ENCODE data around the gene SAMD4A. TPM values are rescaled to one million over a fixed set of nuclear protein-coding genes. Genes with fewer than 3 reads are reported as not detected.

Gene SAMD4A
- total and polyA plus RNA-seq, 2 experiments from 2014 or later, result 7.2 to 33.0 TPM

DNA sequence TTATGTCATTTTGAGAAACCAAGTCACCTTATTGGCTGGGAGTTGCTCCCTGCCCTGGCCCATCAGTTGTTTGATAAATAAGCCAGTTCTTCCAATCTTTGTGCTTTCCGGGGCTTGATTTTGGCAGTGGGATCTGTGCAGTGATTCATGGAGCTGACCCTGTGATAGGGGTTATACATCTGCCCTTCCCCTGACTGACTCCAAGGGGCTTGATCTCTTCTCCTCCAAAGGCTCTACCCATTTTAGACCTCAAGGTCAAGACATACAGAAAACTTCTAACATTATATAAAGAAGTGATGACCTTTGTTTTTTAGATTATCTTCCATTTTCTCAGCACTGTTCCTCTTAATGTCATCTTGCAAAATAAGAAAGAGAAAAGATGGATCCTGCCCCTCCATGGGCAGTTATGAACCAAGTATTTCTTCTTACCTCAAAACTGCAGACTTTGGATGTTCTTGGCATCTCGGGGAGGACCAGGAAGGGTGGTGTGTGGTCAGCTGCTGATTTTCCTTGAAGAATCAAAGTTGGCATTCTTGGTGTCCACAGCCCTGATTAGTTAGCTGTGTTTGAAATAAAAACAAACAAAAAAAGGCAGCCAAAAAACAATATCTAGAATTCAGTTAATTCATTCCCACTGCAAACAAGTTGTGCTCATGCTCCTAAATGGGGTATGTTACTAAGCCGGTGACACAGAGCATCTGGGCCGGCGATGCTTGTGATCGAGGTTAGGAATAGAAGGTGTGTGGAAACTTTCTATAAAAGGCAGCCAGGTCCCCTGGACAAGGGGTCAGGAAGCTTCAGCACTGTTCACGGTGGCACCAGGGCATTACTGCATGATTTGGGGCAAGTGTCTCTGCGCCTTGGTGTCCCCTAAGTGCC is 120.2 kb downstream of the SAMD4A start:
- Histone ChIP-seq H4K20me1 (ENCODE audit: insufficient read depth) (no peaks in the 10 kb centered on the region; the same call in 1 of the 2 replicates), H3K4me3 (peak overlapping the region; percentile 53)

GRCh38 chr14:54687750-54688119 is 120.8 kb downstream of the SAMD4A start:
- Histone ChIP-seq H3K27ac (peak overlapping the region; percentile 88), H3K9me3 (ENCODE audit: low read depth) (no peaks in the 10 kb centered on the region), H3K9me2 (ENCODE audit: insufficient read depth) (no peaks in the 10 kb centered on the region), H3K4me2 (ENCODE audit: unreplicated experiment) (no peak overlapping the region), H3K79me2 (ENCODE audit: insufficient read depth) (peaks cover 86% of the 10 kb centered on the region), H3F3A (ENCODE audit: insufficient read depth) (peaks cover 38% of the 10 kb centered on the region), H3K4me1 (ENCODE audit: insufficient read depth) (peaks cover 61% of the 10 kb centered on the region), H3K9ac (peak overlapping the region; percentile 69; the same call in 1 of the 2 replicates), H3K4me3 (no peak overlapping the region), H3K36me3 (ENCODE audit: low read depth) (no peaks in the 10 kb centered on the region), H4K20me1 (ENCODE audit: insufficient read depth) (no peaks in the 10 kb centered on the region; the same call in 1 of the 2 replicates), H2AFZ (no peak overlapping the region), H3K27me3 (replicated peaks; ENCODE audit: insufficient read depth) (no peaks in the 10 kb centered on the region)
- WGBS, 2 experiments (ENCODE audit: low coverage in 1 of 2, low lambda C conversion rate in 2 of 2, missing lambda C conversion rate in 2 of 2), result 59 to 65% methylated on average over 2 of the region's 2 CpGs
- no peak for TF ChIP-seq EZH2phosphoT487 (IDR thresholded peaks at IDR 0.05; ENCODE audit: insufficient read depth, low read depth)
- no peak for TF ChIP-seq EZH2 (IDR thresholded peaks at IDR 0.05; ENCODE audit: insufficient read depth, poor library complexity, severe bottlenecking)
- no peak for DNase-seq
- in situ Hi-C loops (cut with MboI), result no loop called here

More for the DNA sequence above, 120.2 kb downstream of the SAMD4A start:
- H3K9ac ChIP-seq, result peak overlapping the region; percentile 69
- H3K27me3 ChIP-seq (replicated peaks; ENCODE audit: insufficient read depth), result no peaks in the 10 kb centered on the region
- H3K4me2 ChIP-seq (ENCODE audit: unreplicated experiment), result peak overlapping the region; percentile 88
- no peak overlapping the region for H2AFZ ChIP-seq
- peaks cover 86% of the 10 kb centered on the region for H3K79me2 ChIP-seq (ENCODE audit: insufficient read depth)
- in situ Hi-C loops (cut with MboI), result no loop called here
- no peak for TF ChIP-seq EZH2phosphoT487 (IDR thresholded peaks at IDR 0.05; ENCODE audit: insufficient read depth, low read depth)
- TF ChIP-seq EZH2 (IDR thresholded peaks at IDR 0.05; ENCODE audit: insufficient read depth, poor library complexity, severe bottlenecking), result no peak
- peak overlapping the region; percentile 88 for H3K27ac ChIP-seq
- no peaks in the 10 kb centered on the region for H3K9me2 ChIP-seq (ENCODE audit: insufficient read depth)
- WGBS, 2 experiments (ENCODE audit: low coverage in 1 of 2, low lambda C conversion rate in 2 of 2, missing lambda C conversion rate in 2 of 2), result 30 to 44% methylated on average over 8 of the region's 8 CpGs
- H3F3A ChIP-seq (ENCODE audit: insufficient read depth), result peaks cover 38% of the 10 kb centered on the region
- peaks cover 62% of the 10 kb centered on the region for H3K4me1 ChIP-seq (ENCODE audit: insufficient read depth)
- H3K9me3 ChIP-seq (ENCODE audit: low read depth), result no peaks in the 10 kb centered on the region
- DNase-seq, result peak; percentile 67
- H3K36me3 ChIP-seq (ENCODE audit: low read depth), result no peaks in the 10 kb centered on the region

- WGBS, 2 experiments (ENCODE audit: low coverage in 1 of 2, low lambda C conversion rate in 2 of 2, missing lambda C conversion rate in 2 of 2), result 82 to 83% methylated on average over 10 of the region's 10 CpGs
- no peak overlapping the region for H3K4me2 ChIP-seq (ENCODE audit: unreplicated experiment)
- 0 out of 2 replicates have a peak overlapping the region, but pooled peaks have one; percentile 88 for H3K27ac ChIP-seq
- H4K20me1 ChIP-seq (ENCODE audit: insufficient read depth), result no peaks in the 10 kb centered on the region; the same call in 1 of the 2 replicates
- H3K9me3 ChIP-seq (ENCODE audit: low read depth), result no peaks in the 10 kb centered on the region
- no peak overlapping the region for H3K4me3 ChIP-seq
- H3K79me2 ChIP-seq (ENCODE audit: insufficient read depth), result peaks cover 86% of the 10 kb centered on the region
- no peak overlapping the region for H3K9ac ChIP-seq
- no peak for DNase-seq
- no peaks in the 10 kb centered on the region for H3K36me3 ChIP-seq (ENCODE audit: low read depth)
- H2AFZ ChIP-seq, result no peak overlapping the region
- in situ Hi-C loops (cut with MboI), result no loop called here
- H3K27me3 ChIP-seq (replicated peaks; ENCODE audit: insufficient read depth), result no peaks in the 10 kb centered on the region
- peaks cover 38% of the 10 kb centered on the region for H3F3A ChIP-seq (ENCODE audit: insufficient read depth)
- TF ChIP-seq EZH2 (IDR thresholded peaks at IDR 0.05; ENCODE audit: insufficient read depth, poor library complexity, severe bottlenecking), result no peak
- TF ChIP-seq EZH2phosphoT487 (IDR thresholded peaks at IDR 0.05; ENCODE audit: insufficient read depth, low read depth), result no peak
- peaks cover 58% of the 10 kb centered on the region for H3K4me1 ChIP-seq (ENCODE audit: insufficient read depth)
- no peaks in the 10 kb centered on the region for H3K9me2 ChIP-seq (ENCODE audit: insufficient read depth)
These were observed 121.3 kb downstream of the SAMD4A start for GRCh38 chr14:54688229-54688628.

GRCh38 chr14:54689928-54690327 is 123.0 kb downstream of the SAMD4A start:
- in situ Hi-C loops (cut with MboI), result no loop called here
- no peaks in the 10 kb centered on the region; the same call in 1 of the 2 replicates for H4K20me1 ChIP-seq (ENCODE audit: insufficient read depth)
- H3F3A ChIP-seq (ENCODE audit: insufficient read depth), result peaks cover 26% of the 10 kb centered on the region
- H3K4me1 ChIP-seq (ENCODE audit: insufficient read depth), result peaks cover 44% of the 10 kb centered on the region
- H3K36me3 ChIP-seq (ENCODE audit: low read depth), result no peaks in the 10 kb centered on the region
- peaks cover 94% of the 10 kb centered on the region for H3K79me2 ChIP-seq (ENCODE audit: insufficient read depth)
- no peak overlapping the region for H2AFZ ChIP-seq
- TF ChIP-seq EZH2 (IDR thresholded peaks at IDR 0.05; ENCODE audit: insufficient read depth, poor library complexity, severe bottlenecking), result no peak
- no peak for TF ChIP-seq EZH2phosphoT487 (IDR thresholded peaks at IDR 0.05; ENCODE audit: insufficient read depth, low read depth)
- no peaks in the 10 kb centered on the region for H3K27me3 ChIP-seq (replicated peaks; ENCODE audit: insufficient read depth)
- no peaks in the 10 kb centered on the region for H3K9me2 ChIP-seq (ENCODE audit: insufficient read depth)
- no peak overlapping the region for H3K9ac ChIP-seq
- no peak overlapping the region for H3K4me2 ChIP-seq (ENCODE audit: unreplicated experiment)
- no peaks in the 10 kb centered on the region for H3K9me3 ChIP-seq (ENCODE audit: low read depth)
- H3K27ac ChIP-seq, result no peak overlapping the region
- DNase-seq, result no peak
- no peak overlapping the region for H3K4me3 ChIP-seq
- 100% methylated on average over 1 of the region's 1 CpG for WGBS, 2 experiments (ENCODE audit: low coverage in 1 of 2, low lambda C conversion rate in 2 of 2, missing lambda C conversion rate in 2 of 2)
